Osteoblast (primary cell): ENCODE data around the gene APOC3. TPM values are rescaled to one million over a fixed set of nuclear protein-coding genes. Genes with fewer than 3 reads are reported as not detected.

Experiments
- DNase-seq: peaks from one replicate; pipeline ENCODE4 v3.0.0; 2011; ENCODE audit warnings: low spot score, mixed read lengths; ENCODE audit not compliant: insufficient read length; ENCODE audit errors: missing footprints
- H2AFZ ChIP-seq: 2 replicates; pipeline ENCODE4 v1.6.0; 2011; ENCODE audit warnings: mild to moderate bottlenecking, low read length
- H3K27ac ChIP-seq: 2 replicates; pipeline ENCODE4 v1.5.1; 2011; ENCODE audit warnings: mild to moderate bottlenecking, low read depth, low read length, moderate library complexity
- H3K27me3 ChIP-seq: 2 replicates; pipeline ENCODE4 v1.6.0; 2012; ENCODE audit warnings: mild to moderate bottlenecking, control low read depth, inconsistent platforms, low read length, moderate library complexity; ENCODE audit not compliant: insufficient read depth
- H3K36me3 ChIP-seq: 2 replicates; pipeline ENCODE4 v1.5.1; 2011; ENCODE audit warnings: mild to moderate bottlenecking, low read length, control low read depth, moderate library complexity; ENCODE audit not compliant: insufficient read depth
- H3K4me1 ChIP-seq: 2 replicates; pipeline ENCODE4 v1.5.1; 2011; ENCODE audit warnings: mild to moderate bottlenecking, low read length, control low read depth, moderate library complexity; ENCODE audit not compliant: insufficient read depth
- H3K4me2 ChIP-seq: 2 replicates; pipeline ENCODE4 v1.6.0; 2011; ENCODE audit warnings: mild to moderate bottlenecking, low read length; ENCODE audit not compliant: insufficient read depth
- H3K4me3 ChIP-seq: fragments of 200-600 bp; sonication (generic); 3 replicates; pipeline ENCODE4 v1.5.1; 2012; ENCODE audit warnings: mild to moderate bottlenecking, low read length, inconsistent platforms; ENCODE audit not compliant: insufficient read depth
- H3K79me2 ChIP-seq: 2 replicates; pipeline ENCODE4 v1.6.0; 2012; ENCODE audit warnings: mild to moderate bottlenecking, low read length, control low read depth, inconsistent platforms; ENCODE audit not compliant: insufficient read depth
- H3K9me3 ChIP-seq: 2 replicates; pipeline ENCODE4 v1.5.1; 2011; ENCODE audit warnings: low read depth, low read length, control low read depth
- H4K20me1 ChIP-seq: 2 replicates; pipeline ENCODE4 v1.6.0; 2012; ENCODE audit warnings: mild to moderate bottlenecking, low read length, control low read depth; ENCODE audit not compliant: insufficient read depth
- CTCF ChIP-seq: IDR thresholded peaks from 2 replicates; pipeline ENCODE4 v1.5.1; 2011; ENCODE audit warnings: mild to moderate bottlenecking, low read depth, low read length, moderate library complexity; ENCODE audit errors: extremely low read depth
- total RNA-seq: library from RNA; depleted of rRNA; stranded (reverse); fragments of >200 nt; gene quantifications from 2 replicates; pipeline ENCODE4 v1.2.3, GENCODE V29; 2012

Gene APOC3
- total RNA-seq, 1 donor, result not detected

- no peak for DNase-seq
- peaks cover 24% of the 10 kb centered on the region for H3K79me2 ChIP-seq
- H3K36me3 ChIP-seq, result peaks cover 13% of the 10 kb centered on the region
- H3K9me3 ChIP-seq, result no peaks in the 10 kb centered on the region
- no peak overlapping the region for H3K27ac ChIP-seq
- H4K20me1 ChIP-seq, result no peaks in the 10 kb centered on the region
- no peak overlapping the region for H3K4me2 ChIP-seq
- H3K4me3 ChIP-seq, result no peak overlapping the region
- H2AFZ ChIP-seq, result no peak overlapping the region
- H3K27me3 ChIP-seq, result no peaks in the 10 kb centered on the region
- no peak for TF ChIP-seq CTCF
- H3K4me1 ChIP-seq, result peaks cover 48% of the 10 kb centered on the region
Observed at GRCh38 chr11:116790167-116791001, 39.3 kb upstream of the APOC3 start.

GRCh38 chr11:116791002-116791812 is 38.5 kb upstream of the APOC3 start:
- Histone ChIP-seq H3K9me3 (no peaks in the 10 kb centered on the region), H3K36me3 (peaks cover 5% of the 10 kb centered on the region), H3K4me2 (peak overlapping the region; percentile 31), H2AFZ (peak overlapping the region; percentile 75), H3K27ac (no peak overlapping the region), H3K79me2 (peaks cover 16% of the 10 kb centered on the region), H3K4me1 (peaks cover 48% of the 10 kb centered on the region), H3K27me3 (no peaks in the 10 kb centered on the region), H4K20me1 (no peaks in the 10 kb centered on the region), H3K4me3 (no peak overlapping the region)
- peak; percentile 90 for TF ChIP-seq CTCF
- peak; percentile 96 for DNase-seq

GRCh38 chr11:116791813-116792143 is 37.9 kb upstream of the APOC3 start, which contains the start of gene APOA5:
Gene APOA5 (minus strand): TSS chr11:116791879. CDS start chr11:116791860, 19 bp downstream.
- peak within 1 kb of the TSS; percentile 31 for H3K4me2 ChIP-seq
- peaks cover 42% of the 10 kb centered on the region for H3K4me1 ChIP-seq
- peaks cover 10% of the 10 kb centered on the region for H3K79me2 ChIP-seq
- H3K9me3 ChIP-seq, result no peaks in the 10 kb centered on the region
- no peaks in the 10 kb centered on the region for H3K36me3 ChIP-seq
- peak within 1 kb of the TSS; percentile 43 for H3K27ac ChIP-seq
- no peaks in the 10 kb centered on the region for H3K27me3 ChIP-seq
- H4K20me1 ChIP-seq, result no peaks in the 10 kb centered on the region
- H2AFZ ChIP-seq, result peak within 1 kb of the TSS; percentile 75
- no peak for DNase-seq
- TF ChIP-seq CTCF, result no peak
- no peak within 1 kb of the TSS for H3K4me3 ChIP-seq
